ENCODE results near the gene FBLIM1.

The FBLIM1 gene

DNA sequence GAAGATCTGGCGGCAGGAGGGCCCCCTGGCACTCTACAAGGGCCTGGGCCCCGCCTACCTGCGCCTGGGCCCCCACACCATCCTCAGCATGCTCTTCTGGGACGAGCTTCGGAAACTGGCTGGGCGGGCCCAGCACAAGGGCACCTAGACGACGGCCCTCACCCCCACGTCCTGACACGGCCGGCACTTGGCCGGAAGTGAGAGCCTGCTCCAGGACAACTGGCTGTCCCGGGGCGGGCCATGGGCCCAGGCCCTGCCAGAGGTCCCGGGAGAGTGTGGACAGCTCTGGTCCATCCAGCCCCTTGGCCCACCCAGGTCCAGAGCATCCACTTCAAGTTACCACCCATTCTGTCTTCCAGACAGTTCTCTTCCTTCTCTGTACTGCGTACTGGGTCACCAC lies 19.3 kb upstream of the FBLIM1 start:
- Histone ChIP-seq H3K27me3 (ENCODE audit: control insufficient read depth, insufficient read depth, low read length) (no peaks in the 10 kb centered on the region), H3K9me3 (ENCODE audit: control insufficient read depth, low read depth, low read length) (no peaks in the 10 kb centered on the region), H3K4me3 (ENCODE audit: low read length) (no peak overlapping the region), H3K36me3 (ENCODE audit: control insufficient read depth, low read depth, low read length) (no peaks in the 10 kb centered on the region), H3K4me1 (ENCODE audit: control insufficient read depth, low read depth, low read length) (peaks cover 3% of the 10 kb centered on the region), H3K9ac (ENCODE audit: low read length) (no peak overlapping the region), H3K27ac (ENCODE audit: low read length) (no peak overlapping the region)

DNA sequence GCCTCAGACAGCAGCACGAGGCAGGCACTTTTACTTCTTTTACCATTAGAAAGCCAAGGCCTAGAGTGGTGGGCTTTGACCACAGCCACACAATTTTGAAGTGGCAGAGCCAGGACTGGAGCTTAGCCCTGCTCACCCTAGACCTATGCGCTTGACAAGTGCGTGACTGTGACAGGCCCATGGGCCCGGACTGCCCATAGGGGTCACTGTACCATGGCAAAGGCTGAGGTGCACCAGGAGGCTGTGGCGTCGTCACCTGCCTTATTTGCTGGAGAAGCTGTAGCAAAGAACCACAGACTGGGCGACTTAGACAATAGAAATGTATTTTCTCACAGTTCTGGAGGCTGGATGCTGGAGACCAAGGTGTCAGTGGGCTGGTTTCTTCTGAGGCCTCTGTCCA lies 18.9 kb upstream of the FBLIM1 start:
- H3K27ac ChIP-seq (ENCODE audit: low read length), result no peak overlapping the region
- H3K27me3 ChIP-seq (ENCODE audit: control insufficient read depth, insufficient read depth, low read length), result no peaks in the 10 kb centered on the region
- H3K4me3 ChIP-seq (ENCODE audit: low read length), result no peak overlapping the region
- H3K9me3 ChIP-seq (ENCODE audit: control insufficient read depth, low read depth, low read length), result no peaks in the 10 kb centered on the region
- H3K9ac ChIP-seq (ENCODE audit: low read length), result no peak overlapping the region
- H3K4me1 ChIP-seq (ENCODE audit: control insufficient read depth, low read depth, low read length), result peaks cover 3% of the 10 kb centered on the region
- no peaks in the 10 kb centered on the region for H3K36me3 ChIP-seq (ENCODE audit: control insufficient read depth, low read depth, low read length)

DNA sequence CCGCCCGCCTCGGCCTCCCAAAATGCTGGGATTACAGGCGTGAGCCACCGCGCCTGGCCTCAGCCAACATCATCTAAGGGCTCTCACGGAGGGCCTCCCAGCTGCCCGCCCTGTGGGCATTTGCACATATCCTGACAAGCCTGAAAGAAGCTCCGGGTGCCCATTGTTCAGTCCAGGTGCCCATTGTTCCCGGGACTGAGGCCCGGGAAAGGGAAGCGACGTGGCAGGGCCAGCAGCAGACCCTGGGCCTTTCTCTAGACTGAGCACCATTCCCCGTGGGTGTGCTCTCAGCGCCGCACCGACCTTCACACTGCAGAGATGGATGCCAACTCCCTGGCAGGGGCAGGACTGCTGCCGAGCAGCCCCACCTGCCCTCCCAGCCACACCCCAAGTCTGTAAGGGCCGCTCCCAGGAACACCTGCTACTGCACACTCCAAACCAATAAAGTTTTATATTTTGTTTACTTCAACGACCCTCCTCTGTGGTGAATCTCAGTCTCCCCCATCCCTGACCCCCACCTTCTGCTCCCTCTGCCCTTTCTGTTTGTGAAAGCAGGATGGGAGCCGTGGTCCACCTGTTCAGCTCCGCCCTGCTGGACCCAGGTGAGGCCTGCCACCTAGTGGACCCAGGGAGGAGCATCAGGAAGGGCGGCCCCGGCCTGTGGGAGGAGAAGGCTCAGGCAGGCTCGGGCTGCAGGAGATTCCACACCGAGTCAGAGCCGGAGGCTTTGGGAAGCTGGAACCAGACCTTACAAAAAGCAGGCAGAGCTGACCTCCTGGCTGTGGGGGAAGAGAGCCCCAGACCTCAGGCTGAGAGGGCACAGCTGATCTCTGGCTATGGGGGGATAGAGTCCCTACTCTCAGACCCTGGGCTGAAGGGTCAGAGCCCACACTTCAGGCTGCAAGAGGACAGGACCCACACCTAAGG lies 17.4 kb upstream of the FBLIM1 start:
- no peaks in the 10 kb centered on the region for H3K27me3 ChIP-seq (ENCODE audit: control insufficient read depth, insufficient read depth, low read length)
- H3K9me3 ChIP-seq (ENCODE audit: control insufficient read depth, low read depth, low read length), result no peaks in the 10 kb centered on the region
- peaks cover 3% of the 10 kb centered on the region for H3K4me1 ChIP-seq (ENCODE audit: control insufficient read depth, low read depth, low read length)
- no peak overlapping the region for H3K4me3 ChIP-seq (ENCODE audit: low read length)
- H3K27ac ChIP-seq (ENCODE audit: low read length), result no peak overlapping the region
- no peak overlapping the region for H3K9ac ChIP-seq (ENCODE audit: low read length)
- no peaks in the 10 kb centered on the region for H3K36me3 ChIP-seq (ENCODE audit: control insufficient read depth, low read depth, low read length)

DNA sequence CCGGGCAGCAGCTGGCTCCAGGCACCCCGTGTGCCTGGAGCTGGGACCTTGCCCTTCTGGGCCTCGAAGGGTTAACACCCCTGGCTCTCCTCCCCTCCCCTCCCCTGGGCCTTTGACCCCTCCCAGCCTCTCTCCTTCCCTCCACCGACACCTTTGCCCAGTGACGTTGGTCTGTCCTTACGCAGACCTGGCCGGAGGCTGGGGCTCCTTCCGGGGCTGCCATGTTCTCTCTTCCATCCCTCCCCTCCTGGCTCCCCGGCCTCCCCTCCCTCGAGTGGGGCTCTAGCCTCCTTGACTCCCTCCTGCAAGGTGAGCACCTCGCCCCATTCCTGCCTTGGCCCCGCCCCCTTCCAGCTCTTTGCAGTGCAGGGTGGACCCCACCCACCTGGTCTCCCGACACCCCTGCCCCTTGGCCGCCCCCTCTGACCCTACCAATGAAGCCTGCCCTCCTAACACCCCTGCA lies 16.2 kb upstream of the FBLIM1 start, which contains the start of gene TMEM82:
TMEM82 (plus strand) TSS at position 161 of the 463 bp plus-strand sequence; CDS start at position 222, 61 bp downstream.
- H3K4me3 ChIP-seq (ENCODE audit: low read length), result peak within 1 kb of the TSS; percentile 22
- no peaks in the 10 kb centered on the region for H3K27me3 ChIP-seq (ENCODE audit: control insufficient read depth, insufficient read depth, low read length)
- no peaks in the 10 kb centered on the region for H3K9me3 ChIP-seq (ENCODE audit: control insufficient read depth, low read depth, low read length)
- no peak within 1 kb of the TSS for H3K9ac ChIP-seq (ENCODE audit: low read length)
- no peak within 1 kb of the TSS for H3K27ac ChIP-seq (ENCODE audit: low read length)
- H3K4me1 ChIP-seq (ENCODE audit: control insufficient read depth, low read depth, low read length), result peaks cover 3% of the 10 kb centered on the region
- H3K36me3 ChIP-seq (ENCODE audit: control insufficient read depth, low read depth, low read length), result no peaks in the 10 kb centered on the region

GRCh38 chr1:15744122-15744679 lies 14.4 kb upstream of the FBLIM1 start:
- no peaks in the 10 kb centered on the region for H3K27me3 ChIP-seq (ENCODE audit: control insufficient read depth, insufficient read depth, low read length)
- H3K4me3 ChIP-seq (ENCODE audit: low read length), result no peak overlapping the region
- H3K9ac ChIP-seq (ENCODE audit: low read length), result no peak overlapping the region
- peaks cover 3% of the 10 kb centered on the region for H3K4me1 ChIP-seq (ENCODE audit: control insufficient read depth, low read depth, low read length)
- H3K9me3 ChIP-seq (ENCODE audit: control insufficient read depth, low read depth, low read length), result no peaks in the 10 kb centered on the region
- no peaks in the 10 kb centered on the region for H3K36me3 ChIP-seq (ENCODE audit: control insufficient read depth, low read depth, low read length)
- H3K27ac ChIP-seq (ENCODE audit: low read length), result no peak overlapping the region

DNA sequence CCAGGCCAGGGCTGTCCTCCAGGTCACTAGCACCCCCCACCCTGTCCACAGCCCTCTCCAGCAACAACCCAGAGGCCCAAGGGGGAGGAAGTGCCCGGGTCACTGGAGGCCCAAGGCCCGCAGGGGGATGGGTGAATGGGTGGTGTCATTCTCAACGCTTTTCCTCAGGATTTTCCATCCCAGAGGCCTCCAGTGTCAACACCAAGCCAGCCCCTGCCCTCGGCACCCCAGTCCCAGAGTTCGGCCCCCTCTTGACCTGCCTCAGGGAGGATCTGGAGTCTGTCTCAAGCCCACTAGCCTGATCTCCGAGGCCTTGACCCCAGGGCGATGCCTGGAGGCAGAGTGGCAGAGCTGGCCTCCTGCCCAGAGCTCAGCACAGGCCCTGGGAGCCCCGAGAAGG lies 11.2 kb upstream of the FBLIM1 start:
- no peaks in the 10 kb centered on the region for H3K27me3 ChIP-seq (ENCODE audit: control insufficient read depth, insufficient read depth, low read length)
- H3K9me3 ChIP-seq (ENCODE audit: control insufficient read depth, low read depth, low read length), result no peaks in the 10 kb centered on the region
- no peak overlapping the region for H3K9ac ChIP-seq (ENCODE audit: low read length)
- H3K4me1 ChIP-seq (ENCODE audit: control insufficient read depth, low read depth, low read length), result no peaks in the 10 kb centered on the region
- H3K27ac ChIP-seq (ENCODE audit: low read length), result no peak overlapping the region
- no peak overlapping the region for H3K4me3 ChIP-seq (ENCODE audit: low read length)
- H3K36me3 ChIP-seq (ENCODE audit: control insufficient read depth, low read depth, low read length), result no peaks in the 10 kb centered on the region

- H3K9ac ChIP-seq (ENCODE audit: low read length), result no peak overlapping the region
Measured at GRCh38 chr1:15748264-15748663, 10.3 kb upstream of the FBLIM1 start.

GRCh38 chr1:15748690-15749398 lies 9.8 kb upstream of the FBLIM1 start:
- Histone ChIP-seq H3K9ac (ENCODE audit: low read length) (no peak overlapping the region), H3K4me3 (ENCODE audit: low read length) (no peak overlapping the region), H3K27me3 (ENCODE audit: control insufficient read depth, insufficient read depth, low read length) (no peaks in the 10 kb centered on the region), H3K36me3 (ENCODE audit: control insufficient read depth, low read depth, low read length) (no peaks in the 10 kb centered on the region), H3K27ac (ENCODE audit: low read length) (no peak overlapping the region), H3K9me3 (ENCODE audit: control insufficient read depth, low read depth, low read length) (no peaks in the 10 kb centered on the region), H3K4me1 (ENCODE audit: control insufficient read depth, low read depth, low read length) (no peaks in the 10 kb centered on the region)

More at GRCh38 chr1:15748264-15748663, 10.3 kb upstream of the FBLIM1 start:
- Histone ChIP-seq H3K27ac (ENCODE audit: low read length) (no peak overlapping the region), H3K4me1 (ENCODE audit: control insufficient read depth, low read depth, low read length) (no peaks in the 10 kb centered on the region), H3K36me3 (ENCODE audit: control insufficient read depth, low read depth, low read length) (no peaks in the 10 kb centered on the region), H3K27me3 (ENCODE audit: control insufficient read depth, insufficient read depth, low read length) (no peaks in the 10 kb centered on the region), H3K9me3 (ENCODE audit: control insufficient read depth, low read depth, low read length) (no peaks in the 10 kb centered on the region), H3K4me3 (ENCODE audit: low read length) (no peak overlapping the region)

- Histone ChIP-seq H3K9ac (ENCODE audit: low read length) (no peak overlapping the region), H3K4me3 (ENCODE audit: low read length) (no peak overlapping the region), H3K9me3 (ENCODE audit: control insufficient read depth, low read depth, low read length) (no peaks in the 10 kb centered on the region), H3K27ac (ENCODE audit: low read length) (no peak overlapping the region), H3K27me3 (ENCODE audit: control insufficient read depth, insufficient read depth, low read length) (no peaks in the 10 kb centered on the region), H3K4me1 (ENCODE audit: control insufficient read depth, low read depth, low read length) (no peaks in the 10 kb centered on the region), H3K36me3 (ENCODE audit: control insufficient read depth, low read depth, low read length) (no peaks in the 10 kb centered on the region)
Measured at GRCh38 chr1:15749399-15750291, 8.9 kb upstream of the FBLIM1 start.

DNA sequence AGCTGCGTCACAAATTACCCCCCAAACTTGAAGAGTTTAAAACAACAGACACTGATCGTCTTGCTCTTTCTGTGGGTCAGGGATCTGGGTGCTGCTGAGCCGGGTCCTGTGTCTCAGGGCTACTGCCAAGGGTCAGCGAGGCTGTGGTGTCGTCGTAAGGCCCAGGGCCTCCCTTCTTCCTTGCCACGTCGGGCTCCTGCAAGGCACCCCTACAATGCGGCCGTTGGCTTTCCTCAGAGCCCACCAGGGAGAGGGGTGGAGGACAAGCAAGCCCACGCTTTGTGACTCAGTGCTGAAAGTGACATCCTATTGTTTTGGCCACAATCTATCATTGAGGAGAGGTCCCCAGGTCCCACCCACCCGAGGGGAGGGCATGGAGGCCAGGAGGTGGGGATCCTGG lies 7.7 kb upstream of the FBLIM1 start:
- Histone ChIP-seq H3K9ac (ENCODE audit: low read length) (no peak overlapping the region), H3K4me3 (ENCODE audit: low read length) (no peak overlapping the region), H3K9me3 (ENCODE audit: control insufficient read depth, low read depth, low read length) (no peaks in the 10 kb centered on the region), H3K36me3 (ENCODE audit: control insufficient read depth, low read depth, low read length) (no peaks in the 10 kb centered on the region), H3K27ac (ENCODE audit: low read length) (no peak overlapping the region), H3K27me3 (ENCODE audit: control insufficient read depth, insufficient read depth, low read length) (no peaks in the 10 kb centered on the region), H3K4me1 (ENCODE audit: control insufficient read depth, low read depth, low read length) (peaks cover 7% of the 10 kb centered on the region)

- no peak overlapping the region for H3K4me3 ChIP-seq (ENCODE audit: low read length)
- no peak overlapping the region for H3K9ac ChIP-seq (ENCODE audit: low read length)
- no peak overlapping the region for H3K27ac ChIP-seq (ENCODE audit: low read length)
- H3K9me3 ChIP-seq (ENCODE audit: control insufficient read depth, low read depth, low read length), result no peaks in the 10 kb centered on the region
- no peaks in the 10 kb centered on the region for H3K36me3 ChIP-seq (ENCODE audit: control insufficient read depth, low read depth, low read length)
- H3K4me1 ChIP-seq (ENCODE audit: control insufficient read depth, low read depth, low read length), result peaks cover 12% of the 10 kb centered on the region
- peaks cover 5% of the 10 kb centered on the region for H3K27me3 ChIP-seq (ENCODE audit: control insufficient read depth, insufficient read depth, low read length)
Measured at GRCh38 chr1:15751717-15752116, 6.9 kb upstream of the FBLIM1 start.

Data from iPS-18a (cell line).